ENCODE results near the gene DNM1. TPM values are rescaled to one million over a fixed set of nuclear protein-coding genes. Genes with fewer than 3 reads are reported as not detected.

DNM1 gene
- total and polyA plus RNA-seq, 4 donors: 1.2 to 23.7 (median 6.1) TPM

- no peak overlapping the region for H3K9ac ChIP-seq (ENCODE audit: insufficient read depth in 1 of 2, low read length in 2 of 2)
- no peaks in the 10 kb centered on the region for H3K9me3 ChIP-seq (ENCODE audit: control insufficient read depth in 4 of 4, insufficient read depth in 3 of 4, low read length in 3 of 4)
- no peak for DNase-seq
- no peak for TF ChIP-seq CTCF (IDR thresholded peaks at IDR 0.05; ENCODE audit: control extremely low read depth, extremely low read depth)
- WGBS, 2 donors: 72 to 82% methylated on average over 15 of the region's 15 CpGs
- ATAC-seq (ENCODE audit: insufficient read depth, low FRiP score): no peak
- peaks cover 0 to 5% (median 0%) of the 10 kb centered on the region in 3 donors for H3K27me3 ChIP-seq (ENCODE audit: control insufficient read depth in 3 of 3, insufficient read depth in 3 of 3, low read length in 2 of 3)
- no peaks in the 10 kb centered on the region for H3K36me3 ChIP-seq (ENCODE audit: control insufficient read depth in 4 of 4, insufficient read depth in 4 of 4, low read length in 4 of 4)
- H3K27ac ChIP-seq (ENCODE audit: low read depth in 1 of 2, low read length in 1 of 2): no peak overlapping the region
- peaks cover 0 to 9% (median 0%) of the 10 kb centered on the region in 5 donors for H3K4me1 ChIP-seq (ENCODE audit: control insufficient read depth in 5 of 5, insufficient read depth in 5 of 5, low read length in 5 of 5)
- no peak overlapping the region for H3K4me3 ChIP-seq
Measured at GRCh38 chr9:128206916-128207910, 4.0 kb downstream of the DNM1 start.

- Histone ChIP-seq H3K9ac (ENCODE audit: insufficient read depth in 1 of 2, low read length in 2 of 2) (no peak overlapping the region), H3K36me3 (ENCODE audit: control insufficient read depth in 4 of 4, insufficient read depth in 4 of 4, low read length in 4 of 4) (no peaks in the 10 kb centered on the region), H3K4me1 (ENCODE audit: control insufficient read depth in 5 of 5, insufficient read depth in 5 of 5, low read length in 5 of 5) (peaks cover 0 to 9% (median 0%) of the 10 kb centered on the region in 5 donors), H3K9me3 (ENCODE audit: control insufficient read depth in 4 of 4, insufficient read depth in 3 of 4, low read length in 3 of 4) (no peaks in the 10 kb centered on the region), H3K27me3 (ENCODE audit: control insufficient read depth in 3 of 3, insufficient read depth in 3 of 3, low read length in 2 of 3) (peaks cover 0 to 5% (median 0%) of the 10 kb centered on the region in 3 donors), H3K4me3 (no peak overlapping the region), H3K27ac (ENCODE audit: low read depth in 1 of 2, low read length in 1 of 2) (no peak overlapping the region)
- ATAC-seq (ENCODE audit: insufficient read depth, low FRiP score) (no peak), DNase-seq (no peak)
- WGBS, 2 donors: 88 to 89% methylated on average over 7 of the region's 7 CpGs
- no peak for TF ChIP-seq CTCF (IDR thresholded peaks at IDR 0.05; ENCODE audit: control extremely low read depth, extremely low read depth)
Measured at GRCh38 chr9:128208386-128208785, 5.2 kb downstream of the DNM1 start.

GRCh38 chr9:128208946-128209669, 5.9 kb downstream of the DNM1 start:
- no peak for ATAC-seq (ENCODE audit: insufficient read depth, low FRiP score)
- peaks cover 0 to 9% (median 0%) of the 10 kb centered on the region in 5 donors for H3K4me1 ChIP-seq (ENCODE audit: control insufficient read depth in 5 of 5, insufficient read depth in 5 of 5, low read length in 5 of 5)
- no peaks in the 10 kb centered on the region for H3K36me3 ChIP-seq (ENCODE audit: control insufficient read depth in 4 of 4, insufficient read depth in 4 of 4, low read length in 4 of 4)
- no peak for DNase-seq
- 71 to 86% methylated on average over 15 of the region's 15 CpGs for WGBS, 2 donors
- no peak overlapping the region for H3K9ac ChIP-seq (ENCODE audit: insufficient read depth in 1 of 2, low read length in 2 of 2)
- peaks cover 0 to 5% (median 0%) of the 10 kb centered on the region in 3 donors for H3K27me3 ChIP-seq (ENCODE audit: control insufficient read depth in 3 of 3, insufficient read depth in 3 of 3, low read length in 2 of 3)
- no peak for TF ChIP-seq CTCF (IDR thresholded peaks at IDR 0.05; ENCODE audit: control extremely low read depth, extremely low read depth)
- H3K9me3 ChIP-seq (ENCODE audit: control insufficient read depth in 4 of 4, insufficient read depth in 3 of 4, low read length in 3 of 4): no peaks in the 10 kb centered on the region
- H3K27ac ChIP-seq (ENCODE audit: low read depth in 1 of 2, low read length in 1 of 2): no peak overlapping the region
- no peak overlapping the region for H3K4me3 ChIP-seq

Measured in lung (tissue), 12 donors.